Effector memory CD8-positive, alpha-beta T cell (primary cell): ENCODE results near the gene FBLN2.

Experiments
- ATAC-seq: fragments of 150-1000 bp; cut with Tn5 transposase; replicated peaks from 2 replicates; pipeline ENCODE4 v1.10.0; 2021; ENCODE audit warnings: mild to moderate bottlenecking, moderate library complexity
- DNase-seq, 3 experiments: peaks; one replicate each; pipeline ENCODE4 v3.0.0; 2021
- H3K27ac Mint-ChIP-seq, 2 donors: one replicate each; pipeline ENCODE4 v1.8.0; 2022; ENCODE audit warnings: mild to moderate bottlenecking in 2 of 2, mixed read lengths in 2 of 2, moderate library complexity in 2 of 2
- H3K27me3 Mint-ChIP-seq, 2 donors: one replicate each; pipeline ENCODE4 v1.8.0; 2022; ENCODE audit warnings: mixed read lengths in 2 of 2
- H3K36me3 Mint-ChIP-seq: one replicate; pipeline ENCODE4 v1.8.0; 2022; ENCODE audit warnings: mild to moderate bottlenecking, moderate library complexity, mixed read lengths; ENCODE audit not compliant: insufficient read depth
- H3K4me1 Mint-ChIP-seq, 2 donors: one replicate each; pipeline ENCODE4 v1.8.0; 2022; ENCODE audit warnings: low read depth in 2 of 2, mixed read lengths in 2 of 2
- H3K4me3 Mint-ChIP-seq, 2 donors: one replicate each; pipeline ENCODE4 v1.8.0; 2022; ENCODE audit warnings: mild to moderate bottlenecking in 2 of 2, mixed read lengths in 2 of 2, moderate library complexity in 2 of 2
- H3K9me3 Mint-ChIP-seq, 2 donors: one replicate each; pipeline ENCODE4 v1.8.0; 2022; ENCODE audit warnings: mixed read lengths in 2 of 2

The FBLN2 gene

DNA sequence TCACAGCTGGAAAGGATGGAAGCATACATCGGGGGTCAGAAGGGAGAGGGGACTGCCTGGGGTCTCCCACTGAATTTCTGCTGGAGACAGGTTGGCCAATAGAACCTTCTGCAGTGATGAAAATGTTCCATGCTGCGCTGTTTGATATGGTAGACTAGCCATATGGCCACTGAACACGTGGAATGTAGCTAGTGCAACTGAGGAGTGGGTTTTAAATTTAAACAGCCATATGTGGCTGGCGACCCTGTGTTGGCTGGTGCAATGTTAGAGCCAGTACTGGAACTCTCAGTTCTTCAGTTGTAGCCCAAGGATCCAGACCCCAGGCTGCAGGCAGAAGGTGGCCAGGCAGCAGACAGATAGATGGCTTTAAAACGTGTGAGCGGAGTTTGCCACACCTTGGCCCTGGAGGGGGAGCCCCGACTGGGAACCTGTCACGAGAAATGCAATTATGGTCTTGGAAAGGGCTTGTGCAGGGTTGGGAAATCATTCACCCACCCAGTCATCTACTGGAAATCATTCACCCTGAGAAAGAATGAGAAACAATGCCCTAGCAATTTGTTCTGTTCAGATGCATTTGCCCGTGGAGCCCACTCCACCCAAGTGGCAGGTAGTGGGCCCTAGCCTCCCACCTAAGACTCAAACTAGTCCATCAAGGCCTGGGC, 127.6 kb downstream of the FBLN2 start:
- Mint-ChIP-seq H3K4me3 (no peak overlapping the region), H3K27ac (no peak overlapping the region), H3K4me1 (no peaks in the 10 kb centered on the region), H3K36me3 (no peaks in the 10 kb centered on the region), H3K9me3 (no peaks in the 10 kb centered on the region), H3K27me3 (peaks cover 38 to 50% of the 10 kb centered on the region in 2 donors)
- ATAC-seq (no peak), DNase-seq (no peak)

- Mint-ChIP-seq H3K4me3 (no peak overlapping the region), H3K4me1 (no peaks in the 10 kb centered on the region), H3K27me3 (peaks cover 35 to 50% of the 10 kb centered on the region in 2 donors), H3K36me3 (no peaks in the 10 kb centered on the region), H3K9me3 (no peaks in the 10 kb centered on the region), H3K27ac (no peak overlapping the region)
- DNase-seq, result no peak
- no peak for ATAC-seq
Observed at GRCh38 chr3:13677272-13677671, 128.3 kb downstream of the FBLN2 start.

GRCh38 chr3:13681931-13682330, 133.0 kb downstream of the FBLN2 start:
- DNase-seq, result no peak
- Mint-ChIP-seq H3K4me1 (no peaks in the 10 kb centered on the region), H3K4me3 (no peak overlapping the region), H3K9me3 (no peaks in the 10 kb centered on the region), H3K27ac (no peak overlapping the region), H3K27me3 (peaks cover 35% of the 10 kb centered on the region in 2 donors), H3K36me3 (no peaks in the 10 kb centered on the region)
- ATAC-seq, result no peak

DNA sequence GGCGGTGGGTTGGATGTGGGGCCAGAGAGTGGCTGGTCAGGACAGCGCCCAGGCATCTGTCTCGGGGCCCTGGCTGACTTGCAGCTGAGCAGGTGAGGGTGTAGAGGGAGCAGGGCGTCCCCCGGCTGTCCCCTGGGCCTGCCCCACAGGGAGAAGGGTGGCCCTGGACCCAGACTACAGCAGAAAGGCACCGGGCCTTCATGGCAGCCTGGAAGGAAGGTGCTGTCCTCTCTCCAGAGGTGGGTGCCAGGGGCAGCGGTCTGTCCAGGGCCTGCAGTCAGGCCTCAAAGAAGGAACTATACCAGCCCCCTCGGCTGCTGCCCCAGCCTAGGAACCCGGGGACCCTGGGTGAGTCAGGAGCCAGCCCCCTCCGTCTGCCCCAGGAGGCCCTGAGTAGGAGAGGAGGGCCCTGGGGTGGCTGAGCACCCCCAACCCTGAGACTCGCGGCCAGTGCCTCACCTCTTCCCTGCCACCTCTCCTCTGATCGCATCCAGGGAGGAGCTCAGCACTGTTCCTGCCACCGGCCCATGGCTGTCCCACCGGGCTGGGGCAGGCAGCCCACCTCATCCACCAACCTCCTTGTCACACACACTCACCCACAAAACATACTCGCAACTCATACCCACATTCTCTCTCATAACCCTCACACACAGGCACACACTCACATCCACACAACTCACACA, 133.5 kb downstream of the FBLN2 start:
- DNase-seq, result no peak
- Mint-ChIP-seq H3K36me3 (no peaks in the 10 kb centered on the region), H3K4me1 (no peaks in the 10 kb centered on the region), H3K9me3 (no peaks in the 10 kb centered on the region), H3K4me3 (no peak overlapping the region), H3K27ac (no peak overlapping the region), H3K27me3 (peaks cover 29 to 30% of the 10 kb centered on the region in 2 donors)
- no peak for ATAC-seq

- DNase-seq (no peak), ATAC-seq (no peak)
- H3K9me3 Mint-ChIP-seq, result no peaks in the 10 kb centered on the region
- H3K4me3 Mint-ChIP-seq, result no peak overlapping the region
- no peaks in the 10 kb centered on the region for H3K36me3 Mint-ChIP-seq
- H3K27ac Mint-ChIP-seq, result no peak overlapping the region
- H3K4me1 Mint-ChIP-seq, result no peaks in the 10 kb centered on the region
- peaks cover 34 to 35% of the 10 kb centered on the region in 2 donors for H3K27me3 Mint-ChIP-seq
Observed at GRCh38 chr3:13683288-13683687, 134.4 kb downstream of the FBLN2 start.

GRCh38 chr3:13683772-13684171, 134.8 kb downstream of the FBLN2 start:
- Mint-ChIP-seq H3K4me1 (no peaks in the 10 kb centered on the region), H3K9me3 (no peaks in the 10 kb centered on the region), H3K27ac (no peak overlapping the region), H3K36me3 (no peaks in the 10 kb centered on the region), H3K27me3 (peaks cover 39 to 40% of the 10 kb centered on the region in 2 donors), H3K4me3 (no peak overlapping the region)
- DNase-seq (no peak), ATAC-seq (no peak)

DNA sequence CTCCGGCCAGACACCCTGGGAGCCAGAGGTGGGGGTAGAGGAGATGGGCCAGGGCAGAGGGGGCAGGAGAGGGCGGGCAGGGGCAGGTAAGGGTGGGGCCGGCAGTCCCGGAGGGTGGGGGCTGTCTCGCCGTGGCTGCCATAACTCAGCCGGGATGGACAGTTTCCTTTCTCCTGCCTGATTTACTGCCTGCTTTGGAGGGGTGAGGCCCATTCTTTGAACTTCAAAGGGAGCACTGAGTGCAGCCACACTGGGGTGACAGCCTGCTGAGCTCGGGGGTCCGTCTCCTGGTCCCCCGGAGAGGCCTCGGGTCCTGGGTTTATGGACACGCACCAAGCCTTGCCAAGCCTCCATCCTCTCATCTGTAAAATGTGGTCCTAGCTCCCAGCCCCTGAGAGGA, 135.4 kb downstream of the FBLN2 start:
- no peak overlapping the region for H3K27ac Mint-ChIP-seq
- no peak overlapping the region for H3K4me3 Mint-ChIP-seq
- no peak for DNase-seq
- no peaks in the 10 kb centered on the region for H3K4me1 Mint-ChIP-seq
- H3K27me3 Mint-ChIP-seq, result peaks cover 44 to 45% of the 10 kb centered on the region in 2 donors
- ATAC-seq, result no peak
- H3K9me3 Mint-ChIP-seq, result no peaks in the 10 kb centered on the region
- no peaks in the 10 kb centered on the region for H3K36me3 Mint-ChIP-seq

DNA sequence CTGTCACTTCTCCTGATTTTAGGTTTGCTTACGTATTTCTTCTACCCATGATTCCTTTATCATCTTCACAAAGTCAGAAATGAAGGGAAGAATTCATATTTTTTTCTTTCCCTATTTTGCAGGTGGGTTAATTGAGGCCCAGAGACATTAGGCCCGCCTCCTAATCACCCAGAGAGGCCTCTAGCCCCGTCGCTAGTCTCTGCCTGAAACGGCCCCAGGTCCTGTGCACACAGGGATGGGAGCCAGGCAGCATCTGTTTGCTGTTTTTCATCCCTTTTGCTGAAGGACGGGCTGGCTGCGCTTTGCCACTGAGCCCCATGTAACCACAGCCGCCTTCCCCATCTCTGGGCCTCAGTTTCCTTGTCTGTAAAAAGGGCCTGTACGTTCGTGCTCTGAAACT, 135.9 kb downstream of the FBLN2 start:
- Mint-ChIP-seq H3K27ac (no peak overlapping the region), H3K4me1 (no peaks in the 10 kb centered on the region), H3K27me3 (peaks cover 48 to 49% of the 10 kb centered on the region in 2 donors), H3K4me3 (no peak overlapping the region), H3K9me3 (no peaks in the 10 kb centered on the region), H3K36me3 (no peaks in the 10 kb centered on the region)
- DNase-seq (no peak), ATAC-seq (no peak)

DNA sequence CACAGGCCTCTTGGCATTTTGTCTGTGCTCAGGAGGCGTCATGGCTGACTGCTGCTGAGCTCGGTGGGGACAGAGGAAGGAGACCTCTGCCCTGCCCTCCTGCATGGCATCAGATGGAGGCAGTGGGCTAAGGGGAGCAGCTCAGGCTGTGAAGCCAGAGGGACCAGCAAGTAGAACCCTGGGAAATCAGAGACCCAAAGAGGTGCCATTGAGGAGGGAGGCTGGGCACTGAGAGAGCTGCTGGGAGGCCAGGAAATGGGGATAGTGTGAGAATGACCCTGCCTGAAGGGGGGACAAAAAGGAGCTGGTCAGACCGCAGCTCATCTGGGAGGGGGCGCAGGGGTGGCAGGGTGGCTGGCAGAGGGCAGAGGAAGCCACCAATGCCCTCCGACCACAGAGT, 136.8 kb downstream of the FBLN2 start:
- no peaks in the 10 kb centered on the region for H3K36me3 Mint-ChIP-seq
- H3K27ac Mint-ChIP-seq, result no peak overlapping the region
- no peak overlapping the region for H3K4me3 Mint-ChIP-seq
- peaks cover 39 to 57% of the 10 kb centered on the region in 2 donors for H3K27me3 Mint-ChIP-seq
- H3K4me1 Mint-ChIP-seq, result no peaks in the 10 kb centered on the region
- H3K9me3 Mint-ChIP-seq, result no peaks in the 10 kb centered on the region
- no peak for ATAC-seq
- DNase-seq, result no peak

- Mint-ChIP-seq H3K4me1 (no peaks in the 10 kb centered on the region), H3K27me3 (peaks cover 39 to 63% of the 10 kb centered on the region in 2 donors), H3K9me3 (no peaks in the 10 kb centered on the region), H3K4me3 (no peak overlapping the region), H3K36me3 (no peaks in the 10 kb centered on the region), H3K27ac (no peak overlapping the region)
- DNase-seq, result no peak
- ATAC-seq, result no peak
Observed at GRCh38 chr3:13686367-13687160, 137.6 kb downstream of the FBLN2 start.

DNA sequence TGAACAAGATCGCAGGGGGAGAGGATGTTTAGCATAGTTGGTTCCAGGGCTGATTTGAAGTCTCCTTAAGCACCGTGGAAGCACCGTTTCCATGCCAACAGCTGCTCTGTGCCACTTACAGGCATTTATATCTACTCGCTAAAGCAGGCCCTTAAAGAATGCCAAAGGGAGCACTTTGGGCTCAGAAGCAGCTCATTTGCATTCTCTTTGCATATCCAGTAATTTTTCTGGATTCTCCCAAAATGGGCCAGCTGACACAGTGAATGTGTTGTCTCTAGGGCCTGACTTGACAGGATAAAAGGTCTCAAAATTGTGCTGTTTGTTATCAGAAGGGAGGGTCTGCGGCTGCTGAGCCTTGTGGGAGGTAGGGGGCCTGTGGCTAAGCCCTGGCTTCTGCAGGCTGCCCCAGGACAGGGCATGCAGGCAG, 138.6 kb downstream of the FBLN2 start:
- H3K4me1 Mint-ChIP-seq, result no peaks in the 10 kb centered on the region
- H3K9me3 Mint-ChIP-seq, result no peaks in the 10 kb centered on the region
- no peaks in the 10 kb centered on the region for H3K36me3 Mint-ChIP-seq
- no peak overlapping the region for H3K4me3 Mint-ChIP-seq
- ATAC-seq, result no peak
- no peak for DNase-seq
- H3K27me3 Mint-ChIP-seq, result peaks cover 39 to 58% of the 10 kb centered on the region in 2 donors
- H3K27ac Mint-ChIP-seq, result no peak overlapping the region
